HG02981 (cell line): ENCODE results near the gene SPRED2.
A peak's percentile ranks its signal among the peaks of the same experiment; 100 is the strongest.

Experiments used
- ATAC-seq: cut with Tn5 transposase; IDR thresholded peaks from one replicate; pipeline ENCODE4 v1.9.1; 2021; ENCODE audit warnings: mild to moderate bottlenecking, moderate library complexity; ENCODE audit not compliant: unreplicated experiment

The SPRED2 gene

DNA sequence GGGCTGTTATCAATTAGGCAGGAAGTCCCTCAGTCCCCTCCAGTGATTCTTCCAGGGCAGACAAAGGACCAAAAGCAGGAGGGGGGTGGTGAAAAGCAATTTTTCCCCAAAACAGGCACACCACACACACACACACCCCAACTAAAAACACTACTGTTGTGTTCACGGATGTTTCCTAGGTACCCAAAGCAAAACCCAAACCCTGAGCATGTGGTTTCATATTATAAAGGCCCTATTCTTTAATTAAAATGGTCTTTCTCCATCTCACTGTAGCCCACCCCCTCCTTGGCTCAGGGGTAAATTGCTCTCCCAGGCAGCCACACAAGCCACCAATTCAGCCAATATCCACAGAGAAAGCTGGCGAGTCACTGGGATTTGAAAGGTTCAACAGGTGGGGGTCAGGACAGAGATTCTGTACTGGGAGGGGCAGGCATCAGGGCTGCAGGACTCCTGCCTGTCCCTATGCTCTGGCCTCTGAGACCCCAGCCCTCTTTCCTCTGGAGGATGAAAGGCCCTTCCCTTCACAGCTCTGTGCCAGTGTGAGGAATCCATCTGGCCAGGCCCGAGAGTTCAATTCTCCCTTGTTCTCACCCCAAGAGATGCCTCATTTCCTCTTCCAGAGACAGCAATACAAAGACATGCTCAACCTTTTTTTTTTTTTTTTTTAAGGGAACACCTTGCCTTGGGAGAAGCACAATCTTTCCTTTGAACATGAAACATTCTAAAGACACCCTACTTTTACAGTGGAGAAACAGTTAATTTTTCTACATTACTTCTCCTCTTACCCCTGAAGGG is 43.6 kb downstream of the SPRED2 start:
- ATAC-seq: peak; percentile 2

DNA sequence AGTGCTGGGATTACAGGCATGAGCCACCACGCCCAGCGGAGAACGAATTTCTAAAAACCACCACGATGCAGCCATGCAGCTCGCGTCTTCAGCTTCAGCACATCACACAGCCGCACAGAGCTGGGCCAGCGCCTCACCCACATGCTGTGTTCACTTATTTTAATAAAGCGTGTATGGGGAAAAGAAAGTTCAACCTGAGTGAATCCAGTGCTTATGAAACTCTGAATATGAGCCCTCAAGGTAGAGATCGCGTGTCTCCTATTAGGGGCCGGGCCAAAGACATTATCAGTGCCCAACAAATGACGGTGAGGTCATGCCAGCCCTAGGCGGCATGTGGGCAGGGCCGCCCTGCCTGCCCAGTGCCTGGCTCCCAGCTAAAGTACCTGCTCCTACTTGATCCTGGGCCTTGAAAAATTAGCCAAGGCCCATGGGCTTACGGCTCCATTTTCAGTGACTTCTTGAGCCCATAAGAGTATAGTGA is 44.3 kb downstream of the SPRED2 start:
- peak; percentile 69 for ATAC-seq

DNA sequence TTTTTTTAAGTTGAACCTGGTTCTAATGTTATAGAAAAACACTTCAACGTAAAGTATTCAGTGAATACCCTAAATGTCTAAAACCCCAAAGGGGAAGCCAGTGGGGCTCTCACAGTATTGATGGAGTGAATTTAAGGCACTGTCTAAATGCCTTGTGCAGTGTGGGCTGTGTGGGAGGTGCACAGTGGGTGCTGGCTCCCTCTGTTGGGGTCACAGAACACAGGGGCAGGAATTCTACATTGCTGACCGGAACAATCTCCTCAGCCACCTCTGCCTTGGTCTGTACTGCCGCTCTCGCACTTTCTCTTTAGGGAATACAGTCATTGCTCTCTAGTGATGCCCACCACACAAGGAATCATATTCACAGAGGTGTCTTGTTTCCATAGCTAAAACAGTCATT is 45.4 kb downstream of the SPRED2 start:
- no peak for ATAC-seq

DNA sequence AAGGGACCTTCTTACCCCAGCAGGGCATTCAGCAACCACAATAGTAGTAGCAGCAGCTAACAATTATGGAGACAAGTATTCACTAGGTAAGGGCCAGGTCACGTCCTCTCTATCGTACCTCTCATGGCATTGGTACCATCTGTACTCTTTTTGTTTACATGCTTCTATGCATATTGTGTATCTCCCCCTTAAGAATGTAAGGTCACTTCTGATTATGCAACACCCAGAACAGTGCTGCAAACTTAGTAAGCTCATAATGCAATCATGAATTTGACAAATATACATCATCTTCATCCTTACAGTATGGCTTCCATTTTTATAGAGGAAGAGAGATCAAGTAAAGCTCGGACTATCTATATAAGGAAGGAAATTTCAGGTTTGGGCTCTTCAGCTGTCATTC is 46.1 kb downstream of the SPRED2 start:
- no peak for ATAC-seq

DNA sequence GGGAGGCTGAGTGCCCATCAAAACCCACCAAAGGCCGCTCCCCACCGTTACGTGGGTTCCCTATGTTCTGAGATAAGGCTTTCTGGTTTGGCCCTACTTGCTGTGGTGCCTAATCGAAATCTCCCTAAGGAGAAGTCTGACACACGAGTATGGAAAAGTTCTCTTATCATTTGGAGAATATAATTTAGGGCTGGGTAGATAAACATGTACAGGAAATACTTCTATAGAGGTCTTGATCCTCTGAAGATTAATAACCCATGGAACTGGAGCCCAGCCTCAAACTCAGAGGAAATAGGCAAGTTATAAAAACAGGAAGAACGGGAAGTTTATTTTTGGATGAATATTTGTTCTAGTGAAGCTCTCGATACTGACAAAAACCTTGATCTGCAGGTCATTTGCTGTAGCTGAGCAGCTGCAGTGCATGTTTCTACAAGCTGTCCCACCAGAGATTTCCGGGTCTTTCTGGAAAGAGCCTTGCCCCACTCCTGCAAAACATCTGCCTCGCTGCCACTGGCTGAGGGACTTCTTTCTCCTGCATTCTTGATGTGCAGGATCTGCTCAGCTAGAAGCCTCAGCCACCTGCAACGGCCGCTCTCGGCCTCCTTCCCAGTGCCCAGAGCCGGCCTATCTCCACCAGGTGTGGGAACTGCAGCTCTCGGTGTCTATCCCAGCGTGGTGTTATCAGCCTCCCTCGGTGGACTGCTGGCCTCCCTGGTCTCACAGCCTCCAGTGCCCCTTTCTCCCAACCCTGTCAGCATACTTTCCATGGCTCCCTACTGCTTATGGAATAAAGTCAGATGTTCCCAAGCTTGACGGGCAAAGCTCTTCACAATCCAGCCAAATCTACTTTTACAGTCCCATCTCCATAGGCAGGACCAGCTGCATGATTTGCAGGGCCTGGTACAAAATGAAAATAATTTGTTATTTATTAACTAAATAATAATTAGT is 48.6 kb downstream of the SPRED2 start:
- ATAC-seq: no peak

DNA sequence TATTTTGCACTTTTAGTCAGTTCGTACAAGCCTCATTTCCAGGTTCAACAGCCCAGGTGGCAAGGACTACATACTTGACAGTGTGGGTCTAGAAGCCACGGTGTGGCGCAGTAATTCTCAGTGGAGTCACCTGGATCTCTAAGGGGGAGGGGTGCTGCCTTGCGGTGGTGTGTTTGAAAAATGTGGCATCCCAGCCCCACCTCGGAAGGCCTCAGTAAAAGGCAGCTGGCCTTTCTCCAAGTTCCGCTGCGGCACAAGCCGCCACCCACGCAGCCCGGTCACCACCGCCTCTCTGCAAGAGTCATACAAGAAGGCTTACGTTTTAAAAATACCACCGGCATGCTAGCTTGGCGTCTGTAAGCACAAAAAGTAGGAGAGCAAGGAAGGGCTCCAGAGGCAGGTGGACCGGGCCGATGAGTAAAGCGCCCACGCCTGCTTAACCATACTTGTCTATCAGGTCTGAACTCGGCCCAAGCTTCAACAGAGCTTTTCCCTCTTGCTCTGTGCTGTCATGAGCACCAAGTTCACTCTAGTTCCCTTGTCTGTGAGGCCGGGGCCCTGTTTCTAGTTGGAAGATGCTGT is 49.5 kb downstream of the SPRED2 start:
- peak; percentile 71 for ATAC-seq

DNA sequence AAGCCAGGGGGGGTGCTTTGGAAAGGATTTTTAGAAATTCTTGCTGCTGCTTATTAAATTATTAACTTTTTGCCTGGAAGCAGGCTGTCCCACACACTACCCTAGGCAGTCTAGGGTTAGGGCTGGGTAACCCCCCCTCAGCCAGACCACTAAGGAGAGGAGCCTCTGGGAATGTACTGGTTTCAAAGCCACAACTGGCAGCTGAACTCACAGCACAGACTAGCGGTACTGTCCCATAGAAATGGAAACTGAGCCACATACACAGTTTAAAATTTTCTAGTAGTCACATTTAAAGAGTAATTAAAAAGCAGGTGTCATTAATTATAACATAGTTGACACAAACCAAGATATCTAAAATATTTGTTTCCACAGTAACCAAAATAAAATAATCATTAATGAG is 50.1 kb downstream of the SPRED2 start:
- ATAC-seq: no peak

DNA sequence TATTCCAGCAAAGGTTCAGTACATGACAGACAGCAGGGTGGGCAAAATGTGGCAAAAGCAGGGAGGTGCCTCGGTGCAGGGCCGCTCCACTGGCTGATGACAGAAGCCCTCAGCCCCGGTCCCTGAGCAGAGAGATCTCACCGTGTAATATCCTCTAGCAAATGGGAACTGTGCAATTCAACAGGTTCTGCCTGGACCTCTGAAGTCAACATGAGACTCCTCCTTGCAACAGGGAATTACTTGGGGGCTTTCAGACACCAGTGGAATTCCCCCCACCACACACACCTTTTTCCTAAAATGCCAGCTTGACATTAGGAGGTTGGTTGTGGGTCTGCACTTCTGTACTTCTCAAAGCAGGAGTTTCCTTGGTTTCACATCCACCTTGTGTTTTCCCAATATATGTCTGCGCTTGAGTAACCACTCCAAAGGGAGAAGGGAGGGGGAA is 50.8 kb downstream of the SPRED2 start:
- no peak for ATAC-seq

DNA sequence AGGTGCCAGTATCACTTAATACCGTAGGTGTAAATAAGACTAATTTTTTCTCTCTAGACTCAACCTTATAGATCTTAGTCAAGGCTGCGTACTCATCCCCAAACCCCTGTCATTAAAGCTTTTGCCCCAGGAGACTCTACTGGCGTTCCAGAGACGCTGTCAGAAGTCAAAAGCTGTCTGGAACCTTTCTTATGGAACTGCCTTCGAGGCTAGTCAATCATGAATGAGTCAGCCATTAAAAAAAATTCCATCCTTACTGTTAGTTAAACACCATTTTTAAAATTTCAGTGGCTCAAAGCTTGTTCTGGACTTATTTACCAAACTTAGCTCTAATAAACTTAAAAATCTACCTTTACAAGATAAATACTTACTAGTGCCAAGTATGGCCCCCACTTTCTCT is 52.1 kb downstream of the SPRED2 start:
- ATAC-seq: no peak

DNA sequence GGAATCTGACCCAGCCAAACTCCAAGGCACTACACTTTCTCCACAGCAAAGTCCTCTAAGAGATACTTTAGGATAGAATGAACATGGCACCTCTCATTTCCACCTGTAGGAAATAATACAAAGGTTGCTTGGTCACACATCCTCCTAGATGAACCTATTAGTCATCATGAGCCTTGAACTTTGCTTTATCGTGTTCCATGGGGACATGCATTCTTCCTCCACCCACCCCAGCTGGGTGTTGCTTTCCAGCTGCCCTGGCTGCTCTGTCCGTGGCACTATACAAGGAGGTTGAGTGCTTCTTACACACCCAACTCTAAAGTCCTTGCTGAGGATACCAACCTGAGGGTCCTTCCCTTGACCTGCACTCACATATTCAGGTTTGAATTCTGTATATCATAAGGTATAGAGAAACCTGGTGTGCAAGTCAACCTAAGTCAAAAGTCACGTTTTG is 52.7 kb downstream of the SPRED2 start:
- no peak for ATAC-seq

DNA sequence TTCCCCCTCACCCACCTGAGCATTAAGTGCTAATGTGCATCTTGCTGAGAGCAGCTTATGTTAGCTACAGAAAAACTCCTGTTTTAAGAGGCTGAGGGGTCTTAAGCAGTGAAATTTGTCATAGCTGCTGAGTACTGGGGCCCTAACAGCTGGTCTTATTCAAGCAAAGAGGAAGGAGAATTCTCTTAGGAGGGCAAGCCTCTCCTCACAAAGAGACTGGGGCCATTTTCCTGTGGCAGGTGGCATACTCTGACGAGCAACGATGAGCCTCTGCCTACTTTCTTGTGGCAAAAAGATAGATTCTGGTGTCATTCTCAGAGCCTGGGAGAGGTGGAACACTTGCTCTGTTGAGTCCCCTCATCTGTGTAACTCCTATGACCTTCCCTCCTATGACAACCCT is 53.2 kb downstream of the SPRED2 start:
- ATAC-seq: no peak

DNA sequence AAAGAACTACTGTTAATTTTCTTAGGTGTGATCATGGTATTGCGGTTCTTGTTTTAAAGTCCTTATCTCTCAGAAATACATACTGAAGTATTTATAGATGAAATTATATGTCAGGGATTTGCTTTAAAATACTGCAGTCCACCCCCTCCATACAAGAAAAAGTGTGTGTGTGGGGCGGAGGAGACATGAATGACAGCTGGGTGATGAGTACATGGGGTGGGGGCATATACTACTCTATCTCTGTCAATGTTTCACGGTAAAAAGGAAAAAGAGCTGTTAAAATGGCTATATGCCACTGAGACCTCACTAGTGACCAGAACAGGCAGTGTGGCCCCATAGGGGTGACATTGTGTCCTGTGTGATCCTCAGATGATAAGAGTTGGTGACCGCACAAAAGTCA is 54.1 kb downstream of the SPRED2 start:
- ATAC-seq: no peak

DNA sequence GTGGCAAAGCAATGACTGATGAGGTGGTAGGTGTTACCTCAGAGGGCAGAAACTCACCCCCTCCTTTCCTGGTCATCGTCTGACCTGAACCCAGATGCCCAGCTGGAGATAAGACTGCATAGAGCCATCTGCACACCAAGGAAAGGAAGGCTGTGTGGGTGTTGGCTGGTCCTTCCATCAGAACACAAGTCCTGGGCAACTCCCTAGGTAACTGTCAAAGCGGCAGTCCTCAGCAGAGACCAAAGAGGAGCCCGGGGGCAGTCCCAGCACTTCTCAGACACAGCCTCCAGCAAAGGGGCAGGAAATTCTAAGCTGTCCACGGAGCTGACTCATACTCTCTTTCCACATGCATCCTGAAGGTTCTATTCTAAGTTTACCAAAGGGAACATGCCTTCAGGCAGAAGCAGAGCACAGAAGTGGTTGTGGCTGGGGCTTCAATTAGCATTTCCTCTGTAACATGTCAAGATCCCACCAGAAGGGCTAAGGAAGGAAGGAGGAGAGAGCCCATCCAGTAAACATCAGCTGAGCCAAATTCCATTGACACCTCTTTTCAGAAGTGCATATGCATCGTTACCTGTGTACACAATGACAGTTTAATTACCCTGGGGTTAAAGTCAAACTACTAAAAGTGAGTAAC is 54.7 kb downstream of the SPRED2 start:
- no peak for ATAC-seq

DNA sequence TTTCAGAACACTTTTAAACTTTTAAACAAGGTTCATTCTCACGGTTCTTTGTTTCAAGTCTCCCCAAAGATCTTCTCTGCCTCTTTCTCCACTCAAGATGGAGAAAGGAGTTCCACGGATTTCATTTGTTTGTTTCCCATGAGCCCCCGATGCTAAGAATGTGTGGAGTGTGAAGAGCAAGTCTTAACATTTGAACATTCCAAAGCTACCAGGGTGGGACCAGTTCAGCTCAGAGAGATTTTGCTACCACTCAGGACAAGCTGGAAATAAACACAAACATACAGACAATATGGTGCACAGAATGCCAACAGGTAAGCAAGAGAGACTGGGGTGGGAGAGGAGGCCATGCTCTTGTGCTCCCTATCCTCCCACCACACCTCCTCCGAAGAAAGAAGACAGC is 56.7 kb downstream of the SPRED2 start:
- ATAC-seq: no peak

DNA sequence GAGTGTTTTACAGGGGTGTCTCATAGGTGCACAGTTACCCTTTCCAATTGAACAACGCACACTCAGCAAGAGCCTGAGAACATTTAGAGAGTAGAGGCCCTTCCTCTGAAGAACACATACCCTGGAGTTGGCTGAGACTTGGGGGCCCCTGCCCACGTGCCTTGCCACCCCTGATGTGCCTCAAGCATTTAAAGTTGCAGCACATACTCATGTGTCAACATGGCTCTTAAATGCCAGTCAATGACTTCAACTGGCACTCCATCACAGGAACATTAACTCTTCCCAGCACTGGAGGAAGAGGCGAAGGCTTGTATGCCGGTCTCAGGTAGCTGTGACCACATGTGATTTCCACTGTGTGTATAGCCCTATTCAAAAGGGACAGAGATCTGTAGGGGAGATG is 57.4 kb downstream of the SPRED2 start:
- no peak for ATAC-seq

DNA sequence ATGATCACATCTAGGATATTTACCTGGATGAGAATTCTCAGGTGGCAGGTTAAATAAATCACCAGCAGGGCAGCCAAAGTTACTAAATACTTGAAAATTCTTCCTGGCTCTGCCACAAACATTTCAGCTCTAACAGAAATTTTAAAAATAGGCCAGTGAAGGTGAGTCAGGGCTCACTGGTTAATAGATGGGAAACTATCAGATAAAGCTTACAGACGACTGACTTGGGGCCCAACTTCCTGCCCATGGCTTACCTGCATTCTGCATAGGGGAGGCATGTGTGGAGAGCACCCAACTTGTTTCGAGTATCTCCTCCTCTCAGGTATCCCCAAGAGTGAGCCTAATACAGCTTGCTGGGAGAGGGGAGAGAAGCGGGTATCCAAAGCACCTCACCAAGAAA is 57.8 kb downstream of the SPRED2 start:
- no peak for ATAC-seq

DNA sequence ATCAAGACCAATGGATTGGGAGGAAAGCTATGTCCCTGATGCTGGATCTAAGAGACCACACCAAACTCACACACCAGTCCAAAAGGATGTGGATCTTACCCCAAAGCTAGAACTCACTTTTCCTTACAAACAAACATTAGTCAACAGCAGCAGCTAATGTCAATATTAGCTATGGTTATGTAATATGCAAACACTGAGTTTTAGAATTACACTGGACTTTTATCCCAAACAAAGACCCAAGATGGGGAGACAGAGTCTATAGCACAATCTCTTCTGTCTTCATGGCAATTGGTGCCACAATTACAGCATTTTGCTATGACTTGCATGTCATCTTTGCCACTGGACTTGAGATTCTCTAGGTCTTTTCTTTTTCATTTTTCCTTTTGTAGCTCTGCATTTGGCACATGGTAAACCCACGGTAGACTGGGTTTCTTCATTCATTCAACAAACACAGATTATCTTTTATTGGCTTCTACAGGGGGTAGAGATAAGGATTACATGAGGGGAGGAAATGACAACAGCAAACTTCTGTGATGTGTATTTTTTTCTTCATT is 59.0 kb downstream of the SPRED2 start:
- no peak for ATAC-seq

DNA sequence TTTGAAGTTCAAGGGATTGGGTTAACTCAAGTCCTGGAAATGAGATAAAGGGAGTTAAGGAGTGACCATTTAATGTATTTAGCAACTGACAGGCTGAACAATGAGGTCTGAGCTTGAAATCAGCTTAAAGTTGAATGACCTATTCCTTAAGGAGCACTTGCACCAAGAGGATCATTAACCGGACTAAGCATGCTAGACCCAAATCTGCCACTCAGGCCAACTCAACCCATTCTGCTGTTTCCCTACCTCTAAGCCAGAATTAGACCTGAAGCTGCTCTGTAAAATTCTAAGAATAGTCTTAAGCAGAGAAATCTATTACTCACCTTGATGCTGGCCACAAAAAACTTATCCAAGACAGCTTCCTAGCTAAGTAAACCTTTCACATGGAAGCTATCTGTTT is 59.8 kb downstream of the SPRED2 start:
- ATAC-seq: no peak

DNA sequence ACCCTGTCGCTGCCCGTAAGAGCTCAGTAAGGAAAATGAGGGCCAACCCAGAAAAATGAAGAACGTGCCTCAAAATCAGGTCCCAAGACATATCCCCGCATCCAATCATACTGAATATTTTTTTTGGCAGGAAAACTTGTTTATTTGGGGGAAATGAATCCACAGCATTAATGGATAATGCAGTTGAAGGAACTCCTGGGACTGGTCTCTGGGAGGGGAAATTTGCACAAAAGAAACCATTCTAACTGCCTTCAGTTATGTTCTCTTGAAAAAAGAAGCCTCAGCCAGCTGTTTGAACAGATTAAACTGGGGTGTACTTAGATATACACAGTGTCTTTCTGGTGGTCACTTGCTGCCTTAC is 61.3 kb downstream of the SPRED2 start:
- no peak for ATAC-seq

DNA sequence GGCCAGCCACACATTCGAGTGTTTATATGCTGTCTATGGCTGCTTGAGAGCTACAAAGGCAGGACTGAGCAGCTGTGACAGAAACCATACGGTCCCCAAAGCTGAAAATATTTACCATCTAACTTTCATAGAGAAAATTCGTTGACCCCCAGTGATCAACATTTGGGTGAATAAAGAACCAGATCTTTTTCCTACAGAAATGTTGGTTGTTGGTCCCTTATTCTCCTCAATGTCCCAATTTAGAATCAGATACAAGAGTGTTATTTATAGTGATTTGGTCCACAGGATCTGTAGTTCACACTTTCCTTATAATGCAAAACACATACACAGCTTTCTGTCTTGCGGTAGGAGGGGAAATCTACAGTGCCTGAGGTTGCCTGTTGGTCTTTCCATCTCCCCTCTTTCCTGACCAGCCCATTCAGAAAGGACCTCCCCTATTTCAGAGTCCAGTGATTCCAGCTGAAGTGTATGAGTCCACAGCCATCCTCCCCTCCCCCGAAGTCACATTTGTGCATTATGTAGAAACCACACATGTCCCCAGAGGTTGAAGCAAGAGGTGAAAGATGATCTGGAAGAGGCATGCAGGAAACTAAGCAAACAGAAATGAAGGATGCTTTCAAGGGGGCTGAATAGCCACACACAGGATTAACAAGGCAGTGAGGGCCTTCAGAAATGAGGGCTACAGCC is 61.9 kb downstream of the SPRED2 start:
- ATAC-seq: peak; percentile 50
